Measurements from ENCODE around the gene ABCG8. TPM values are rescaled to one million over a fixed set of nuclear protein-coding genes. Genes with fewer than 3 reads are reported as not detected.

ABCG8 gene
- total and polyA plus RNA-seq, 2 donors (not counting 3 experiments of a cell fraction or from before 2014, with no cell fraction given), result not detected

DNA sequence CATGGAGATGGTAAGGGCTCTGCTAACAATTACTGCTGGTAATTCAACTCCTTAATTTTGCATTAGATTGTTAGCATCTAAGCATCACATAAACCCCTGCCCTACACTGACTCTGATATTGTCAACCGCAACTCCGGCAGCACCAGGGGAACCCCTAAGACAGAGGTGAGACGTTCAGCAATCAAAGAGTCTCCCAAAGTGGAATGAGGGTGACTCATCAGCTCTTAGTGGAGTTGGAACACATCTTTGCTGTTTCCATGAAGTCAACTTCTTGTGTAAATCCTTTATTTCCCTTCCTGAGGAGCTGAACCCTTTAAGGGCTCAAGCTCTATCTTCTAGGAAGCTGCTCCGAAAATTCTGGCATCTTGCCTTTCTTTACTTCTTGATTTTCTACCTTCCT, 52.1 kb downstream of the ABCG8 start:
- dilution Hi-C loops (cut with MboI; ENCODE audit: extremely low pct_ligation_motif_present, low sequenced_read_pairs), result no loop called here
- no TSS peak for BruUV-seq (replicated peaks)
- H2AFZ ChIP-seq (ENCODE audit: low read depth, low read length), result no peak overlapping the region
- TF ChIP-seq POLR2A (IDR thresholded peaks at IDR 0.05; ENCODE audit: low read depth, low read length) (no peak), JUN (IDR thresholded peaks at IDR 0.05; ENCODE audit: borderline replicate concordance, insufficient read depth, insufficient read length, low read depth) (no peak), EZH2 (IDR thresholded peaks at IDR 0.05; ENCODE audit: borderline replicate concordance, low read depth, low read length, severe bottlenecking) (no peak), POLR2AphosphoS5 (IDR thresholded peaks at IDR 0.05; ENCODE audit: insufficient read depth, low read depth, low read length) (no peak), FOS (IDR thresholded peaks at IDR 0.05; ENCODE audit: borderline replicate concordance, insufficient read depth, low read length) (no peak), GATA2 (IDR thresholded peaks at IDR 0.05; ENCODE audit: insufficient read depth, insufficient read length, low read depth, low read length) (no peak), MYC (IDR thresholded peaks at IDR 0.05; ENCODE audit: low read depth, low read length) (no peak)
- TF ChIP-seq, protein P1, sequence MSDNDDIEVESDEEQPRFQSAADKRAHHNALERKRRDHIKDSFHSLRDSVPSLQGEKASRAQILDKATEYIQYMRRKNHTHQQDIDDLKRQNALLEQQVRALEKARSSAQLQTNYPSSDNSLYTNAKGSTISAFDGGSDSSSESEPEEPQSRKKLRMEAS (IDR thresholded peaks at IDR 0.05; ENCODE audit: insufficient read depth, insufficient read length), result no peak
- TF ChIP-seq, protein P2, sequence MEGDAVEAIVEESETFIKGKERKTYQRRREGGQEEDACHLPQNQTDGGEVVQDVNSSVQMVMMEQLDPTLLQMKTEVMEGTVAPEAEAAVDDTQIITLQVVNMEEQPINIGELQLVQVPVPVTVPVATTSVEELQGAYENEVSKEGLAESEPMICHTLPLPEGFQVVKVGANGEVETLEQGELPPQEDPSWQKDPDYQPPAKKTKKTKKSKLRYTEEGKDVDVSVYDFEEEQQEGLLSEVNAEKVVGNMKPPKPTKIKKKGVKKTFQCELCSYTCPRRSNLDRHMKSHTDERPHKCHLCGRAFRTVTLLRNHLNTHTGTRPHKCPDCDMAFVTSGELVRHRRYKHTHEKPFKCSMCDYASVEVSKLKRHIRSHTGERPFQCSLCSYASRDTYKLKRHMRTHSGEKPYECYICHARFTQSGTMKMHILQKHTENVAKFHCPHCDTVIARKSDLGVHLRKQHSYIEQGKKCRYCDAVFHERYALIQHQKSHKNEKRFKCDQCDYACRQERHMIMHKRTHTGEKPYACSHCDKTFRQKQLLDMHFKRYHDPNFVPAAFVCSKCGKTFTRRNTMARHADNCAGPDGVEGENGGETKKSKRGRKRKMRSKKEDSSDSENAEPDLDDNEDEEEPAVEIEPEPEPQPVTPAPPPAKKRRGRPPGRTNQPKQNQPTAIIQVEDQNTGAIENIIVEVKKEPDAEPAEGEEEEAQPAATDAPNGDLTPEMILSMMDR (IDR thresholded peaks at IDR 0.05; ENCODE audit: extremely low read depth in 1 of 2, insufficient read depth in 1 of 2, low read depth in 1 of 2, low read length in 2 of 2), result no peak
- H3K27ac ChIP-seq (ENCODE audit: insufficient read depth, low read depth, low read length), result no peak overlapping the region
- no peaks in the 10 kb centered on the region for H4K20me1 ChIP-seq (replicated peaks; ENCODE audit: control insufficient read depth, extremely low read depth, insufficient read depth, low read length)
- no peaks in the 10 kb centered on the region for H3K9me3 ChIP-seq (replicated peaks; ENCODE audit: control insufficient read depth, insufficient read depth, low read length)
- H3K27me3 ChIP-seq (ENCODE audit: control insufficient read depth in 2 of 2, insufficient read depth in 2 of 2, low read length in 2 of 2), result no peaks in the 10 kb centered on the region
- peaks cover 13 to 30% of the 10 kb centered on the region in 2 experiments for H3K36me3 ChIP-seq (ENCODE audit: control insufficient read depth in 2 of 2, extremely low read depth in 1 of 2, insufficient read depth in 2 of 2, low read length in 2 of 2)
- no peak overlapping the region for H3K4me3 ChIP-seq (replicated peaks in 1 of 3; ENCODE audit: insufficient read depth in 1 of 3, low read depth in 1 of 3, low read length in 3 of 3)
- no peak overlapping the region for H3K4me2 ChIP-seq (ENCODE audit: insufficient read depth, low read length)
- H3K79me2 ChIP-seq (ENCODE audit: control insufficient read depth, insufficient read depth, low read length), result no peaks in the 10 kb centered on the region
- DNase-seq (ENCODE audit: low read depth, low spot score) (no peak), FAIRE-seq (no peak)
- intact Hi-C loops (cut with micrococcal nuclease), result no loop called here
- no peak overlapping the region for H3K9ac ChIP-seq (replicated peaks; ENCODE audit: extremely low read depth, insufficient read depth, low read length)
- POLR2A ChIA-PET, result no interaction called here
- CTCF ChIA-PET, result interaction anchor here (1.3 to 1.4 kb wide), 2 partner anchors 13 to 34 kb away, joined by 3 read pairs; no protein-coding TSS in a partner anchor
- no peaks in the 10 kb centered on the region for H3K4me1 ChIP-seq (ENCODE audit: control insufficient read depth, extremely low read depth, insufficient read depth, low read length)
- no peaks in the 10 kb centered on the region for H3K9me1 ChIP-seq (replicated peaks; ENCODE audit: control insufficient read depth, extremely low read depth, insufficient read depth, low read length)
